Embryonic facial prominence (tissue), 1 donor: ENCODE results near the gene HSF5.

Source experiments
- DNase-seq: peaks from one replicate; pipeline ENCODE4 v3.0.0-alpha.2; 2016; ENCODE audit errors: extremely low spot score

Gene HSF5

GRCh38 chr17:58385359-58385899 is 102.8 kb downstream of the HSF5 start:
- no peak for DNase-seq

- DNase-seq, result no peak
These were observed 103.3 kb downstream of the HSF5 start for GRCh38 chr17:58384897-58385296.

GRCh38 chr17:58383892-58384462 is 104.2 kb downstream of the HSF5 start:
- DNase-seq, result no peak

GRCh38 chr17:58382872-58383242 is 105.4 kb downstream of the HSF5 start:
- DNase-seq, result no peak

GRCh38 chr17:58382108-58382871 is 105.9 kb downstream of the HSF5 start:
- DNase-seq, result no peak

- no peak for DNase-seq
These were observed 106.8 kb downstream of the HSF5 start for GRCh38 chr17:58381124-58382035.

GRCh38 chr17:58380207-58381123 is 107.7 kb downstream of the HSF5 start:
- DNase-seq, result no peak

- no peak for DNase-seq
These were observed 108.7 kb downstream of the HSF5 start for GRCh38 chr17:58379511-58379824.

GRCh38 chr17:58378733-58379510 is 109.3 kb downstream of the HSF5 start:
- no peak for DNase-seq

- no peak for DNase-seq
These were observed 110.5 kb downstream of the HSF5 start for GRCh38 chr17:58377661-58378060.

- no peak for DNase-seq
These were observed 111.1 kb downstream of the HSF5 start for GRCh38 chr17:58377093-58377601.

- no peak for DNase-seq
These were observed 111.7 kb downstream of the HSF5 start for GRCh38 chr17:58376472-58377000.

GRCh38 chr17:58375811-58376210 is 112.4 kb downstream of the HSF5 start:
- DNase-seq, result no peak

- no peak for DNase-seq
These were observed 113.0 kb downstream of the HSF5 start for GRCh38 chr17:58375256-58375655.

- DNase-seq, result no peak
These were observed 114.3 kb downstream of the HSF5 start for GRCh38 chr17:58373923-58374322.

GRCh38 chr17:58373003-58373402 is 115.2 kb downstream of the HSF5 start:
- no peak for DNase-seq

GRCh38 chr17:58371300-58371950 is 116.8 kb downstream of the HSF5 start:
- no peak for DNase-seq

GRCh38 chr17:58370716-58371115 is 117.5 kb downstream of the HSF5 start:
- DNase-seq, result no peak

GRCh38 chr17:58370309-58370708 is 117.9 kb downstream of the HSF5 start:
- no peak for DNase-seq
